OCI-M2 (cell line): ENCODE data around the gene MYLK.
"Not testable (repeated sequence)": the region's sequence is repeated elsewhere in the genome, so short reads cannot be mapped to it uniquely, and the experiment has no call there.

Experiments used
- DNase-seq: peaks from one replicate; lab custom pipeline; 2025; ENCODE audit not compliant: unreplicated experiment; lab: John Stamatoyannopoulos, UW

The MYLK gene

GRCh38 chr3:123608263-123608937 is 275.7 kb downstream of the MYLK start:
- no peak for DNase-seq

- no peak for DNase-seq
Measured at GRCh38 chr3:123606527-123606926, 277.6 kb downstream of the MYLK start.

DNA sequence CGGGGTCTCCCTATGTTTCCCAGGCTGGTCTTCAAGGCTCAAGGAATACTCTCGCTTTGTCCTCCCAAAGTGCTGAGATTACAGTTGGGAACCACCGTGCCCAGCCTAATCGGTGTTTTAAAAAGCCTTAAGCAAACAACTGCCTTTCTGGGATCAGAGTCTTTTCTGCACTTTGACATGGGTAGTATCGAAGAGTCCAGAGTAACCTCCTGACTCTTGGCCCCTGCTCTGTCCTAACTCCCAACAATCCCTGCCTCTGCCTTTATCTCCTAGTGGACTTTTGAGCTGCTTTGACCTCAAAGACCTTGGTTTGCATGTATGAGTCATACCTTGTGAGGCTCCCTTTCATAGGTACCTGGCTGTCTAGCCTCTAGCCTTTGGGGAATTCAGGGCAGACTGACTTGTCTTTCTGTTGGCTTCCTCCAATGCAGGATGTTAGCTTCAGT is 278.3 kb downstream of the MYLK start:
- no peak for DNase-seq

DNA sequence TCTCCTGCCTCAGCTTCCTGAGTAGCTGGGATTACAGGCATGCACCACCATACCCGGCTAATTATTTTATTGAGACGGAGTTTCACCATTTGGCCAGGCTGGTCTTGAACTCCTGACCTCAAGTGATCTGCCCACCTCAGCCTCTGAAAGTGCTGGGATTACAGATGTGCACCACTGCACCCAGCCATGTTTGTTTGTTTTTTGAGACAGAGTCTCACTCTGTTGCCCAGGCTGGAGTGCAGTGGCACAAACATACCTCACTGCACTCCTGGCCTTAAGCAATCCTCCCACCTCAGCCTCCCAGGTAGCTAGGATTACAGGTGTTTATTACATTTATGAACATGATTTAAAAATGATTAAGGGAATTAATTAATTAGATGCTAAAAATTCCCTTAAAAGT is 281.0 kb downstream of the MYLK start:
- not testable (repeated sequence) for DNase-seq

- DNase-seq, result no peak
Measured at GRCh38 chr3:123602325-123602724, 281.8 kb downstream of the MYLK start.

DNA sequence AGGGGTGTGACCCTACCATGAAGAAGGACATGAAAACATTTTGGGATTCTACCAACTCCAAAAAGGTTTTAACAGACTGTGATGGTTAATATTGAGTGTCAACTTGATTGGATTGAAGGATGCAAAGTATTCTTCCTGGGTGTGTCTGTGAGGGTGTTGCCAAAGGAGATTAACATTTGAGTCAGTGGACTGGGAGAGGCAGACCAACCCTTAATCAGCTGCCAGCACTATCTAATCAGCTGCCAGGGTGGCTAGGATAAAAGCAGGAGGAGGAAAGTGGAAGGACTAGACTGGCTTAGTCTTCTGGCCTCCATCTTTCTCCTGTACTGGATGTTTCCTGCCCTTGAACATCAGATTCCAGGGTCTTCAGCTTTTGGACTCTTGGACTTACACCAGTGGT is 283.3 kb downstream of the MYLK start:
- DNase-seq, result not testable (repeated sequence)

- DNase-seq, result no peak
Measured at GRCh38 chr3:123597561-123597960, 286.6 kb downstream of the MYLK start.

DNA sequence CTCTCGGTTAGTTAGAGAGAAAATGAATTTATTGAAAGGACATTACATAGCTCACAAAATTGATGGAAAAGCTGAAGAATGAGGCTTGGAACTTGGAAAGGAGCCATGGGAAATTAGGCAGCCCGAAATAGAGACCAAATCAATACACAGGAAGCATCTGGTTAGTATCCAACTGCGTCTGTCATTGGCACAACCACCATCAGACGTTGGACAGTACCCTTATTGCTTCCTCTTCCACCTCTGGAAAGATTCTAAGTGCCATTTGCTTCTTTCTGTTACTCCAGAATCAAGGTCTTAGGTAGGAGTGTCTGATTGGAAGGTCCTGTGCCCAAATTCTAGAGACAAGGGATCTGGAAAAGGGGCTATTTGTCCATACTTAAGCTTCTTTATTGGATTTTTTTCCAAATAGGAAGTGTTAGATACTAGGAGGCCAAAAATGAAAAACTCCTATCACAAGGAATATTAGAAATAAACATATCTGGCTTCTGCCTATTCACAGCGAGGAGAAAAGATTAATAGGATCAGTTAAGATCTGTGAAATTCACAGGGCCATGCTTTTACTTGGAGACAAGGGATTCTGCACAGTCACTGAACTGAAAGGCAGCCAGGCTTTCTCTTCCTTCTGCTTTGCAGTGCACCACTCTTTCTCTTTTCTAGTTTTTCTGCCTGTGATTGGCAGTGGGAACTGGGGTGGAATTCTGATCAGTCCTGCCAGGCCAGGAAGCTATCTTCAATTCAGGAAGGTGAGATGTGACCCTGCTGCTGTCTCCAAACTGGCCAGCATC is 288.5 kb downstream of the MYLK start:
- no peak for DNase-seq

DNA sequence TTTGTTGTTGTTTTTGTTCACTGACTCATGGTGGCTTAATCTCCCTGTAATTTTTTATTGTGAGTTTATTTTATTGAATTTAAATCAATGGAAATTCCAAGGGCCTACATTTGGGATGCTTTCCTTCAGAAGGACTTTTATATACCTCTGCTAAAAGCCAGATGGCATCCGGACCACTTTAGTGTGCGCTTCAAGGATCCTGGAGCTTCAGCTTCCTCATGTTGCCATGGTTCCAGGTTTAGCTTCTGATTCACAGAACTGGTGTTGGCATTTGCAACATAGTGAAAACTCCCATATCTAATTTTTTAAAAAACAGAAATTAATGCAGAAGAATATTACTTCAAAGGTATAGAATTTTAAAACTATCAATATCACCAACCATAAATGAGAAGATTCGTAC is 290.8 kb downstream of the MYLK start:
- no peak for DNase-seq

- DNase-seq, result no peak
Measured at GRCh38 chr3:123590685-123591450, 293.3 kb downstream of the MYLK start.

- DNase-seq, result no peak
Measured at GRCh38 chr3:123587401-123587800, 296.7 kb downstream of the MYLK start.

DNA sequence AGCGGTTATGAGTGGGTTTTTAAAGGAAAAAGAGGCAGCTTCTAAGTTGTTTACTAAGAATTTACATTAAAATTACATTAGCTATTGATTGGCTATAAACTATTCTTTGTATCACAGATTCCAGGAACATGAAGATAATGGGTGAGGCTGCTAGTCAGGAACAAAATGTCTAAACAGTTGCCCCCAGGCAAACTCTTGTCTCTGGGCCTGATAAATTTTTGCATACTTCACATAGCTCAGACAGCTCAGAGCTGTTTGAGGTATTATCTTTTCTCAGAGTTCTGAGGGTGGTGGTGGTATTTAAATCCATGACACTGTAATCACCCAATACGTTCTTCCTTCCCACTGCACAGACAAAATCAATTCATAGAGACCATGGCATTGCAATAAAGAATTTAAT is 297.2 kb downstream of the MYLK start:
- no peak for DNase-seq

DNA sequence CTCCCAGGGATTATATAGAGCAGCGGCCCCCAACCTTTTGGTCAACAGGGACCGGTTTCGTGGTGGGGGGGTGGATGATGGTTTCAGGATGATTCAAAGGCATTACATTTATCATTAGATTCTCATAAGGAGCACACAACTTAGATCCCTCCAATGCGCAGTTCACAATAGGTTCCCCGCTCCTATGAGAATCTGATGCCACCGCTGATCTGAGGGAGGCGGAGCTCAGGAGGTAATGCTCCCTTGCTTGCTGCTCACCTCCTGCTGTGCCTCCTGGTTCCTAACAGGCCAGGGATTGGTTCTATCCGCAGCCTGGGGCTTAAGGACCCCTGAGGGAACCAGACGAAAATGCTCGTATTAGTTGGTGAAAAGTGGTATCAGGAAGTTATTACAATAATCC is 298.0 kb downstream of the MYLK start:
- peak; percentile 9 for DNase-seq

DNA sequence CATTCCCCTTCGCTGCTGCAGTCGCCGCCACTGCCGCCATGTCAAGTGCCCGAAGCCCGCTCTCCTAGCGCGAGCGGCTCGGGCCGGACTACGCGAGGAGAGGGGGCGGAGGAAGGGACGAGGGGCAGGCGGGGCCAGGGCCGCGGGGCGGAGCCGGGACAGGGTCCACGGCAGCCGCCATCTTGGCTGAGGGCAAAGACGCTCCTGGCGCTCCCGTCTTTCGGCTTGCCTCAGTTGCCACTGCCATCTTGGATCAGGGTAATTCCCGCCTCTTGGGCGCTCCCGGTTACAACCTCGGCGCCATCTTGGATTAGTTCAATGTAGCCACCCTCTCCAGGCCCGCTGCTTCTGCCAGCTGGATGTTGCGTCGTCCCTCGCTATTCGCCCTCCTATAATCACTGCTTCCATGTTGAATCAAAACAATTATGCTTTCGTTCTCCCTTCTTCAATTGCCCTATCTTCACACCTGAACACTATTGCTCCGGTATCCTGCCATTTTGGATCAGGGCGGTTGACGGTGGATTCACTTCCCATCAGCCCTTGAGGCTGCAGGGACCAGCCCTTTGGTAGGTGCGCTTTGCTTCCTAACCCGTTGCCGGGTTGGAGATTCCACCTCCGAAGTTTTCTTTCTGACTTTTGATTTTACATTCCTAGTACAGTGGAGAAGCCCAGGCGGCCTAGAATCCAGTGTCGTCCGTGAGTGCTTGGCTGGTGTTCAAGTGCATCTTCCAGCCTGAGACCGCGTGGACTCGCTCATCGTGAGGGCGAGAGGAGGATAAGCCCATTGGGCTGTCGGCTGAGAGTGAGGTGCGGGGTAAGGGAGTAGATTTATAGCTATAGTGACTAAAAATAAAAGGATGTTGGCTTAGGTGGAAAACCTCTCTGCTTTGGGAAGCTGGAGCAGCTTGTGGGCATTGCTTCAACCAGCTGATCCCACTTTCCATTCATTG is 298.9 kb downstream of the MYLK start, which contains the start of gene HACD2:
TSS of gene HACD2 (minus strand) at position 66 of the 950 bp plus-strand sequence. CDS start at position 40, 26 bp downstream.
- DNase-seq, result peak; percentile 86

- no peak for DNase-seq
Measured at GRCh38 chr3:123584284-123584987, 299.7 kb downstream of the MYLK start.

DNA sequence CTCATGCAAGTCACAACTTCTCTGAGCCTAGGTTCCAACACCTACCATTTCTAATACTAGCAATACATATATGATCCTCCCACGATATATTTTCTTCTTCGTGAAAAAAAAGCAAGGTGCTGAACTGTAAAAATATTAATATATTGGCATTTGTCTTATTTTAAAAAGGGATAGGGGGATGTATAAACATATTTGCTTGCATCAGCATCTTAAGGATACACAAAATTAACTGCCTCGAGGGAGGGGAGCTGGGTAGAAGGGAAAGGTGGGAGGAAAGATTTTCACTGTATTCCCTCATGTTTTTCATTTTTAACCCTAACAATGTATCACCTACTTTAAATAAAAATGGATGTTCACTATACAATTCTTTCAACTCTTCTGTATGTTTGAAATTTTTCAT is 300.6 kb downstream of the MYLK start:
- no peak for DNase-seq

GRCh38 chr3:123582315-123582714 is 301.8 kb downstream of the MYLK start:
- DNase-seq, result no peak

GRCh38 chr3:123576122-123576521 is 308.0 kb downstream of the MYLK start:
- DNase-seq, result no peak

DNA sequence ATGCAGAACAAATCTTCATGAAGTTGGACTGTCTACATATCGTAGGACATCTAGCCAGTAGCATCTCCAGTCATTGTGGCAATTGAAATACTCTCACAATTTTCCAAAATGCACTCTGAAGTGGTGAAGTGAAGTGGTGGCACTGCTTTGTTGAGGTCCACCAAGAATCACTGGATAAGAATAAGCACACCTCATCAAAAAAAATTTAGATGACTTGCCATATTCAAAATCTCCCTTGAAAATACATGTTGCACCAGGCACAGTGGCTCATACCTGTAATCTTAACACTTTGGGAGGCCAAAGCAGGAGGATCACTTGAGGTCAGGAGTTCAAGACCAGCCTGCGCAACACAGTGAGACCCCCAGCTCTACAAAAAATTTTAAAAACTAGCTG is 312.2 kb downstream of the MYLK start:
- DNase-seq, result no peak
